Stimulated activated CD4-positive, alpha-beta T cell treated with anti-CD3 and anti-CD28 coated beads, TNF-alpha, amount 100 ng/mL, for 1 hour (primary cell): Measurements from ENCODE around the gene DOCK3.
"Not testable (repeated sequence)": the region's sequence is repeated elsewhere in the genome, so short reads cannot be mapped to it uniquely, and the experiment has no call there.

Experiments used
- DNase-seq, 3 donors: peaks; one replicate each; pipeline ENCODE4 v3.0.0-alpha.2; 2020; ENCODE audit warnings: low read depth in 3 of 3, low spot score in 1 of 3

Gene DOCK3

DNA sequence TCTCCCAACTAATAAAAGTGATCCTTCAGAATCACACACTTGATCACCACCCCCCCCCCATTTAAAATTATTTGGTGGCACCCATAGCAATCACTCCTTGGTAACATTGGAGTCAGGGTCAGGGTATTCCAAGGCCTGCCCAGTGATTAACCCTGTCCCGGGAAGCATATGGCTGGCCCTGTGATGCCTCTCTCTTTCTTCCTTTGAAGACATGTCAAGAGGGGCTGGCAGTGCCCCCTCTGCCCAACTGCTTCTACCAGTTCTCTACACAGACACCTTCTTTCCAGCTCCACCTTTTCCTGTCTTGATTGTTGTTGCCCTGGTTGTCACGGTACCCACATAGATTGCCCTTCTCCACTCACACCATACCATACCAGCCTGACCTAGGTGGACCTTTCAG is 679.4 kb downstream of the DOCK3 start:
- no peak for DNase-seq

DNA sequence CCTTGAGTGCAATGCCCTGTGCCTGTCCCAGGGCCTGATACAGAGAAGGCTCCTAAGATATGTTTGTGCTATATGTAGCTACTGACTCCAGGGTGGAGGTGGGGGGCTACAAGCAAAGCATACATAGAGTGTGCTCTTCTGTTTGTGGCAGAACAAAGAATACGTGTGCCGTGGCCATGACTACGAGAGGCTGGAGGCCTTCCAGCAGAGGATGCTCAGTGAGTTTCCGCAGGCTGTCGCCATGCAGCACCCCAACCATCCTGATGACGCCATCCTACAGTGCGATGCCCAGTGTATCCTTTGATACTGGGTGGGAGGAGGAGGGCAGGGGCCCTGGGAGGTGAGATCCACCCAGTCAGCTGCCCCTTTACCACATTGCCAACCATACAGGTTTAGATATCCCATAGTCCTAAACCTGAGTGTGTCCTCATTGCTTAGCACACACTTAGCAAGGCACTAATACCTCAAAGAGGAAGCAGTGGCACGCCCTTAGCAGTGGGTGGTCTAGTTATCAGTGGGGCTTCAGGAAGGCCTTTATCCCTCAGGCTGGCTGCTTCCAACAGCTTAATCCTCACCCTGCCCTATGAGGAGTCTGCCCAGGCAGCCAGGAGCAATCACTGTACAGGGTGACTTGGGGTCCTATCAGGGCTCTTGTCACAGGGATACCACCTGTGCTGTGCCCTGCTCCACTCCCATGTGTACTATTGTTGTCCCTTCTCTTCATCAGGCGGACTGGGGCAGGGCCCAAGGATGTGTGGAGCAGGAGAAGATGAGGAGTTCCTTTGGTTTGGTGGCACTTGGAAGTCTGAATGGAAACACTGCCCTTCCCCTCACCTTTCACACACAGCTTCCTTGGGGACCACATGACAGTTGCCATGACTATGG is 680.2 kb downstream of the DOCK3 start:
- DNase-seq = no peak

DNA sequence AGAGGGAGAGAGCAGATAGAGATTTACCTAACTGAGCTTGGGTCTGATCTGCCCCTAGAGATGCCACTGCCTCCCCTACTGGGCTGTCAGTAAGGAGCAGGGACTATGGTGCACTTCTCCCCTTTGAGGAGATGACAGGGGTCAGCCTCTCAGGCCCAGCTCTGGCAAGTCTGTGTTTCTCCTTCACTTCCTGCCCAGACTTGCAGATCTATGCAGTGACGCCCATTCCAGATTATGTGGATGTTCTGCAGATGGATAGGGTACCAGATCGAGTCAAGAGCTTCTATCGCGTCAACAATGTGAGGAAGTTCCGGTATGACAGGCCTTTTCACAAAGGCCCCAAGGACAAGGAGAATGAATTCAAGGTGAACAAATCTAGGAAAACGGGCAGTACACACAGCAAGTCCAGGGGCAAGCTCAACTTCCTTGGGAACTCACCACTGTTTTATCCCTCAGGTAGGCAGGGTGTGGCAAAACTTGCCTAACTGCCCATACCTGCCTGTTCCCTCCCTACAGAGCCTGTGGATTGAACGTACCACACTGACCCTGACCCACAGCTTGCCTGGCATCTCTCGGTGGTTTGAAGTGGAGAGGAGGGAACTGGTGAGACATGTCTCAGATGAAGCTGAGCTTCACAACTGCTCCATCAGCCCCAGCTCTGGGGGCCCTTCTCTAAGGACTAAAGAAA is 681.3 kb downstream of the DOCK3 start:
- DNase-seq = no peak

DNA sequence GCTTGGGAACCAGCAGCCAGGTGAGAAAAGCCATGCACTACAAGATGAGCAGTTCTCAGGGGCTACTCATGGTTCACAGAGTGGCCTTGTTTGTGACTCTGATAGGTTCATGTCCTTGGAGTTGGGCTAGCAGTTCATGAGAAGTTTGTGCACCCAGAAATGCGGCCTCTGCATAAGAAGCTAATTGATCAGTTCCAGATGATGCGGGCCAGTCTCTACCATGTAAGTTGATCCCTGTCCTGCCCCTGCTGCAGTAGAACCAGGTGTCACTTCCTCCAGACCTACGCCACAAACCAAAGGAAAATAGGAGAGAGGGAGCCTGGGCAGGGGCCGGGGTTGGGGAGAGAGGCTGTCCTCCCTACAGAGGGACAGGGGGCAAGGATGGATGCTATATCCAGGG is 683.1 kb downstream of the DOCK3 start:
- no peak for DNase-seq

DNA sequence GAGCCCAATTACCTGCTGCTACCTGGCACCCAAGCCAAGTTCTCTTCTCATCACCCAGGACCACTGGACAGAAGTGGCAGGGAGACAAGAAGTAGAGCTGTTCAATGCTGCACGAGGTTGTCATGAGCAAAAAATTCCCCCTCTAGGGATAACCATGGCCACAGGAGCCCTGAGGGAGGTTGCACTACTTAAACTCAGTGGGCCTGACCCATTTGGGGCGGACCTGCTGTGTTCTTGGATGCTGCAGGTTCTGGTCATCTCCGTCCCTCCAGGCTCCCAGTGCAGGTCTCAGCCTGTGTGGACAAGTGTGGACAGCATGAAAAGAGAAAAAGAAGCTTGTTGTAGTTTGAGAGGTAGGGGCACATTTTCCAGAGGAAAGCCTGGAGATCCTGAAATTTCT is 684.3 kb downstream of the DOCK3 start:
- no peak for DNase-seq

DNA sequence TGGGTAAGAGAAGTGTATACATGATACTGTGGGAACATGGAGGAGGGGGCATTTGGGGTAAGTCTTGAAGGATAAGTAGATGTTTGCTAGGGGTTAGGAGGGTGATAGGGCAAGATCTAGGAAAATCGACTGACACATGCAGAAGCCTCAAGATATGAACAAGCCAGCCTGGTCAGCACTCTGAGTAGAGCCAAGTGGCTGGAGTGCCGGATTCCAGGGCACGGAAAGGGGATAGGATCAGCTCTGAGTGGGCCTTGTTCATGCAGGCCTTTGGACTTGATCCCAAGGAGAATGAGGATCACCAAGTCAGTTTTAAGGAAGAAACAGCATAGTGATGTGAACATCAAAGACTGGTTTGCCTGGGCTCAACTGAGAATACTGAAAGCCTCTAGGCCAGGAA is 686.1 kb downstream of the DOCK3 start:
- DNase-seq = no peak

DNA sequence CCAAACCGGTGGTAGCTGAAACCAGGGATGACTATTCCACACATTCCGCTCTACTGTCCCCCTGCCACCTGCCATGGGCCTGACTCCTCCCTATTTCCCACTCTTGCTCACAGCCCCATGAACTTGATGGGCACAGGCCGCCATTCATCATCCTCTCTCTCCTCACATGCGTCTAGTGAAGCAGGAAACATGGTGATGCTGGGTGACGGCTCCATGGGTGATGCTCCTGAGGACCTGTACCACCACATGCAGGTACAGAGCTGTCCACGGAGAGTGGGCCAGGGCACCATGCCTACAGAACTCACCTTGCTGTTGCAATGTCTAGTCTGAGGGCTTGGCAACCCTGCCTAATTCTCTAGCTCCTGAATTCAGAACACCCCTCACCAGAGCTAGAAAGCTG is 687.0 kb downstream of the DOCK3 start:
- DNase-seq = no peak

DNA sequence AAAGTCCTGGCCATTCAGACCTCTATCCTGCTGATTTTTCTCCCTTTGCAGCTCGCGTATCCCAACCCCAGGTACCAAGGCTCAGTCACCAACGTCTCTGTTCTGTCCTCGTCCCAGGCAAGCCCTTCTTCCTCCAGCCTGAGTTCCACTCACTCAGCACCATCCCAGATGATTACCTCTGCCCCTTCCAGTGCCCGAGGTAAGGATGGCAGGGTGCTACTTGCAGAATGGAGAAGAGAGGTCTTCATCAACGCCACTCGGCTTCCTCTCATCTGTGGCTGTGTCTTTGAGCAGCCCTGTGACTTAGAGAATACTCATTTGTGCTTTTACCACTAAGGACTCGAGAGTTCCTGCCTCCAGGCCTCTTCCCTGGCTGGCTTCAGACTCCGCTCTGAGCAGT is 687.7 kb downstream of the DOCK3 start:
- no peak for DNase-seq

DNA sequence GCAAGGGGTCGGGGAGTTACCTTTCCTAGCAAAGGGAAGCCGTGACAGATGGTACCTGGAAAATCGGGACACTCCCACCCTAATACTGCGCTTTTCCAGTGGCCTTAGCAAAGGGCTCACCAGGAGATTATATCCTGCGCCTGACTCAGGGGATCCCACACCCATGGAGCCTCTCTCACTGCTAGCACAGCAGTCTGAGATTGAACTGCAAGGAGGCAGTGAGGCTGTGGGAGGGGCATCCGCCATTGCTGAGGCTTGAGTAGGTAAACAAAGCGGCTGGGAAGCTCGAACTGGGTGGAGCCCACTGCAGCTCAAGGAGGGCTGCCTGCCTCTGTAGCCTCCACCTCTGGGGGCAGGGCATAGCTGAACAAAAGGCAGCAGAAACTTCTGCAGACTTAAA is 693.5 kb downstream of the DOCK3 start:
- DNase-seq = not testable (repeated sequence)

DNA sequence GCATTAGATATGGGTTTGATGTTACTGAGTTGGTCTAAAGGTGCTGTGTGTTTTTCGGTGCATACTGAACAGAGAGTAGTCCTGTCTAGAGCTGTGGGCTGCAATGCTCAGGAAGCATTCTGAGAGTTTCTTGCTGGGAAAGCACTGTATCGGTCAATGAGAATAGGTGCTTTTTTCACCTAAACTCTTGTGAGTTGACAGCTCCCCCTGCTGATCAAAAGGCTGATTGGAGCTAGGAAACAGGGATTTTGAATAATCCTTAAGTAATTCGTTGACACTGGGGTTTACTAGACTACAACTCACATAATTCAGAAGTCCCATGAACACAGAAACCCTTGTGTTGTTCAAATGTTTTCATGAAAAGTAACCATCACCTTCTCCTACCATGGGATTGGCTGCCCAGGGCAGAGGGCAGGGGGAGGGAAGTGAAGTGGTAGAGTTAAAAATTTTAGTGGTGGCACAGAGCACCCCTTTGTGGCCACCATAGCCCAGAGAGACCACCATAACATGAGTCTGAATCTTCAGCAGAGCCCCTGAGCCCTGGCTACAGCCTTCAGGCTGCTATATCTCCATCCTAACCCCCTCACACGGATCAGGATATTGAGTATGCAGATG is 697.3 kb downstream of the DOCK3 start:
- DNase-seq = no peak

DNA sequence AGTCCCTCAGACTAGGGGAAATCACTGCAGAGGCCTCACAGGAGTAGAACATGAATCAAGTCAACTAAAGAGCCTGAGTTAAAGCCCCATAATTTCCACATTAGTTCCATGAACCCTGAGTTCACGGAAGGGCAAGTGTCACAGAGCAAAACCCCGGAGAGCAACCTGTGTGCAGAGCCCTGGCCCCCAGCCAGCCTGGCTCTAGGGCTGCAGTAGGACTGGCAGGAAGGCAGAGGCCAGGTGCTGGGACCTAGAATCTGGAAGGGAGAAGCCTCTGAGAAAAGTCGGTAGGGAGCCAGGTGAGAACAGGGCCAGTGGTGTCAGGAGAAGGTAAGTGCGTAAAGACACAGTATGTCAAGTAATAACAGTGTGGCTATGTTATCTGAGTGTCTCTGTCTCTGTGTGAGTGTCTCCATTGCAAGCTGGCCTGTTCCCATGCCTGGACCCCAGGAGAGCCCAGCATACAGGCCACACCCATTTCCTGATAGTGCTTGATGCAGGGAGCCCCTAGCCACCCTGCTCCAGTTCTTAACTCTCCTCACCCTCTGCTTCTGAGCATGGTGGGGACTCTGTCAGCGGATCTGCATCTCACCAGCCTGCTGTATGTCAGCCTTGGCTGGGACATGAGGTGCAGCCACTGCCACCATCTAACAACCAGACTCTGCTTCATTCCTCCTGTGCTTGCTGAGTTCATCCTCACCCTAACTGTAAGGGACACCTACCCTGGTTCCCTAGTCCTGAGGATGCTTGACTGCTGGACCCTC is 699.1 kb downstream of the DOCK3 start:
- DNase-seq = no peak

DNA sequence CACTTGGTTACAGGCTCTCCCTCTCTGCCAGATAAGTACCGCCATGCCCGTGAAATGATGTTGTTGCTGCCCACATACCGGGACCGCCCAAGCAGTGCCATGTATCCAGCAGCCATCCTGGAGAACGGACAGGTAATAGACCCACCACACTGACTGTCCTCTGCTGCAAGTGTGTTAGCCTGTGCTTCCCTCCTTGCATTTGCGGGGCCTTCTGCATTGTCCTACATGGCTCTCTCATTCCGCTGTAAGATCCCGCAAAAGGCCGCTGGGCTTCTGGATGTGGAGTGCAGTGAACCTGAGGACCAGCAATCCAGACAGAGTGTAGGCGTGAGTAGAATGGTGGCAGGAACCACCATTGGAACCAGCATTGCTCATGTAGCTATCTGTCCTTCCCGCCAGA is 699.7 kb downstream of the DOCK3 start:
- DNase-seq = no peak

DNA sequence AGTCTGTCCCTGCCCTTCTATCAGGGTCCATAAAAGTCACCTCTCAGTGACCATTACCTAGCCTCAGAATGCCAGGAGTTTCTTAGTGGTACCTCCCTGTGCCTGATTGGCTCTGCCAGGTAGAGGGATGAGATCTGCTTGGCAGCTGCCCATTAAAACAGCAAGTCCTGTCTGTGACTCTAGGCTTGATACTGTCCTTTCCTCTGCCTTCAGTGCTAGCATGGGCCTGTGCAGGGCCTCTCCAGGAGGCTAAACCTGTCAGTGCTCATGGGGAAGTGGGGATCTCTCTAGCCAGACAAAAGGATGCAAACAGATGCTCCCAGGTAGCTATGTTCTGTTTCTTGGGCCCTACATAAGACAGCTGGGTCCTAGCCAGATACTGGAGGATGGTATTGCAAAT is 700.4 kb downstream of the DOCK3 start:
- DNase-seq = no peak

DNA sequence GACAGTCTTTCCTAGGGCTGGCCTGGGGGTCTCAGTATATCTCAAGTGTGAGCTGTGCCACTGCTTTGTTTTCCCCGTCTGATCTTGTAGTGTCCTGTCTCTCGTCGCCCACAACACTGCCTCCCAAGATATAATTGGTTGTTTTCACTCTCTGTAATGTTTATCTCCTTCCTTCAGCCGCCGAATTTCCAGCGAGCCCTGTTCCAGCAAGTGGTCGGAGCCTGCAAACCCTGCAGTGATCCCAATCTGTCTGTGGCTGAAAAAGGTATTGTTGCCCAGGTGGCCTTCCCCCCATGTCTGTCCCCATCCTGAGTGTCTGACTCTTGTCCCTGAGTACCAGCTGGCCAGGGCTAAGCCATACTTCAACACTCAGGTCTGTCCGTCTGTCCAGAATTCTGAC is 700.8 kb downstream of the DOCK3 start:
- DNase-seq = no peak

DNA sequence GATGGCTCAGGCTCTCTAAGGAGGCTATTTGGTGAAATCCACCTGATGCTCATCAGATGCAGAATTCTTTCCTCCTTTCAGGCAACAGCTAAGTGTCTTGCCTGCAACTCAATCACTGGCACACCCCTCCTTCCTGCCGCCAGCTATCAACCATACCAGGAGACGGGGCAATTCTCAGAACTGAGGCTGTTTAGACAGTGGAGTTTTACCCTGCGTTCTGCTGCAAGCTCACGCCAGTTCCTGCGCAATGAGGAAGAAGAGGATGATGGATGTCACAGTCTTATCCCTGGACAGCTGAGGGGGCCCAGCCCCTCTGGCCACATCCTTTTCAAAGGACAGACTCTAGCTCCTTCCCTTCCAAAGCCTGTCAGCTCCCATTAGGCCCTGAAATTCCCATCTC is 703.3 kb downstream of the DOCK3 start:
- DNase-seq = no peak

DNA sequence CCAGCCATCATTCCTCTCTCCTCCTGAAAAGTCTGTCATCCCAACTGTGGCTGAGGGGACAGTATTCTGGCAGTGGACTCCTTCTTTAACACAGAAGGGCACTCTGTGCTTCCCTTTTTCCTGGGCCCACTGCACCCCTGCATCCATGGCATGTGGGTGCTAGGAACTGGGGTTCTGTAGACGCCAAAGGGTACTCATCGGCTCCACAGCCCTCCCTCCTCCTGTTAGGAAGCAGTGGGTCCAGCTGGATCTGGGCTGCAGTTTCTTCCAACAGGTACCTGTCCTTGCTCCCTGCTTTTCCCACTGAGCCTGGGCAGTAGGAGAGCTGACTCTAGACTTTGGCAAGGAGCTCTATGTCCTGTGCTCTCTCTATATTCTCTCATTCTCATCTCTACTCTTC is 704.0 kb downstream of the DOCK3 start:
- no peak for DNase-seq

DNA sequence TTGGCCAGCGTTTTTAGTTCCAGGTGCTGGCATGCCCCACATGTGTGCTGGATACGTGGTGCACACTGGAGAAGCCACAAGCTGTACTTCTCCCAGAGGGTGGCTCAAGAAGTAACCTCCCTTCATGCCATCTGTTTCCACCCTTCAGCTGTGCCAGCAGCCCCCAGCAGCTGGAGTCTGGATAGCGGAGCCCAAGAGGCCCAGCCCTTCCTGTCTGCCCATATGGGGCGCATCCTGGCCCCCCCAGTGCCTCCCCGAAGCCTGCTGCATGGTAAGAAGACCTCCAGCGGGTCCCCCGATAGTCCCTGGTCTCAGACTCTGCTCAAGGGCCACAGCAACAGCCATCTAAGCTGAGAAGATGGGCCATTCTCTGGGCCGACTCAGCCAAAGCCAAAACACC is 704.6 kb downstream of the DOCK3 start:
- no peak for DNase-seq

DNA sequence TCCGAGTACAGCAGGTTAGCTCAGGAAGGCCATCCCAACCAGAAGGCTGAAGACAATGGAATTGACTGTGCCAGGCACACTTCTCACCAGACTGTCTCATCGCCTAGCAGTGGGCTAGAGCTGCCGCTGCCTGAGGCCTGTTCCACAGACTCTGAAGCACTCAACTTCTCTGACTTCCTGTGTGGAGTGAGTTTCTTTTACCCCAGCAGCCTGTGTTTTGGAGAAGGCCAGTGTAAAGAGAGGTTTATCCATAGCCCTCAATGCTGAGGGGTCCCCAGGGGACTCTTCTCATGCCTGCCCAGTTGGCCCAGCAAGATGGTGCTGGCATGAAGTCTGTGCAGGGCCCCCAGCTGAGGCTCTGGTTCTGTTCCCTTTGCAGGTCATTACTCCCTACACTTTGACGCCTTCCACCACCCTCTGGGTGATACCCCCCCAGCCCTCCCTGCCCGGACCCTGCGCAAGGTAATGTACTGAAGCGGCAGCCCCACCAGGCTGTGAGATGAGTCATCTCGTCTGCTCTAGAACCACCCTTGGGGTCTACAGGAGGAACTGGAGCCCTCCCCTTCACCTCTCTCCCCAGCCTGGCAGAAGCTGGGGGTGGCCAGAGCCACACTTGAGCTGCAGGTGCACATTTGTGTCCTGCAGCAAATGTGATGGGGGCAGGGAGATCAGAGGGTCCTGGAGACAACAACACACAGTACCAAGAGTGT is 705.2 kb downstream of the DOCK3 start:
- no peak for DNase-seq

DNA sequence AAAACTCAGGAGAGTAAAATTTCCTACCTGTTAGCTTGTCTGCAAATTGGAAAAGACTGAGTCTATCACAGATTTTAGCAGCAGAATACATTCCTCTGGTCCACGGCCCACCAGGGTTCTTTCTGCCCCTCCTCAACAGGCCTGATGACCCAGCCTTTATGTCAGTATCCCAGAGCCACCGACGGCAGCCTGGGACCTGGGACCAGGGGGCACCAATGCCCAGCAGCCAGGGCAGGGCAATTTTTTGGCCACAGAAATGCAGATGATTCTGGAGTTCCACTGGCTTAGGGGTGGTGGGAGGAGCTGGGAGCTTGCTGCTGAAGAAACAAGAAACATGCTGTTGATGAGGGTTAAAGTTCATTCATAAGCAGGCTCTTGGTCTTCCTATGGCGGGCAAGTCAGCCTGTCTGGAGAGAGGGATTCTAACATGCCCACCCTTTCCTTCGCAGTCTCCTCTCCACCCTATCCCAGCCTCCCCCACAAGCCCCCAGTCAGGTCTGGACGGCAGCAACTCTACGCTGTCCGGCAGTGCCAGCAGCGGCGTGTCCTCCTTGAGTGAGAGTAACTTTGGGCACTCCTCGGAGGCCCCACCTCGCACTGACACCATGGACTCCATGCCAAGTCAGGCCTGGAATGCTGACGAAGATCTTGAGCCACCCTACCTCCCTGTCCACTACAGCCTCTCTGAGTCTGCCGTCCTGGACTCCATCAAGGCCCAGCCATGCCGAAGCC is 706.0 kb downstream of the DOCK3 start:
- DNase-seq = no peak

DNA sequence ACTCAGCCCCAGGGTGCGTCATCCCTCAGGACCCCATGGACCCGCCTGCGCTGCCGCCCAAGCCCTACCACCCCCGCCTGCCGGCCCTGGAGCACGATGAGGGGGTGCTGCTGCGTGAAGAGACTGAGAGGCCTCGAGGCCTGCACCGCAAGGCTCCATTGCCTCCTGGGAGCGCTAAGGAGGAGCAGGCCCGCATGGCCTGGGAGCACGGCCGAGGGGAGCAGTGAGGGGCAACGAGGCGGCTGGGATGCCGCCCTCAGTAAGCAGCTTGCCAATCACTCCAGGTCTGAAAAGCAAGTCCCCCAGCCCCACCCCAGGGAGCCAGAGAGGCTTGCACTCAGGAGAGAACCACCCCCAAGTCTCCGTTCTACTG is 706.6 kb downstream of the DOCK3 start:
- no peak for DNase-seq
